ENCODE data around the gene MTCL1. TPM values are rescaled to one million over a fixed set of nuclear protein-coding genes. Genes with fewer than 3 reads are reported as not detected.

MTCL1 gene
- total RNA-seq, 1 donor from 2014 or later, result 59.3 TPM

GRCh38 chr18:8721094-8721669 is 15.8 kb downstream of the MTCL1 start:
- Mint-ChIP-seq H3K4me3 (ENCODE audit: unreplicated experiment) (no peak overlapping the region), H3K27ac (ENCODE audit: unreplicated experiment) (no peak overlapping the region), H3K9me3 (ENCODE audit: unreplicated experiment) (peaks cover 6% of the 10 kb centered on the region), H3K4me1 (ENCODE audit: low read depth, unreplicated experiment) (peaks cover 26% of the 10 kb centered on the region), H3K36me3 (ENCODE audit: low read depth, unreplicated experiment) (peaks cover 27% of the 10 kb centered on the region), H3K27me3 (ENCODE audit: low read depth, unreplicated experiment) (no peaks in the 10 kb centered on the region)
- FAIRE-seq (no peak), DNase-seq (ENCODE audit: low read depth) (no peak)
- H3K4me2 ChIP-seq (ENCODE audit: low read length), result peak overlapping the region; percentile 17
- peaks cover 31% of the 10 kb centered on the region for H3K36me3 ChIP-seq (ENCODE audit: insufficient read depth, low read length)
- peaks cover 83% of the 10 kb centered on the region for H3K79me2 ChIP-seq (ENCODE audit: insufficient read depth, low read length)
- peak overlapping the region; percentile 41 for H3K27ac ChIP-seq (ENCODE audit: low read depth, low read length)
- peaks cover 29% of the 10 kb centered on the region for H4K20me1 ChIP-seq (ENCODE audit: insufficient read depth, low read length)
- TF ChIP-seq, protein P1, sequence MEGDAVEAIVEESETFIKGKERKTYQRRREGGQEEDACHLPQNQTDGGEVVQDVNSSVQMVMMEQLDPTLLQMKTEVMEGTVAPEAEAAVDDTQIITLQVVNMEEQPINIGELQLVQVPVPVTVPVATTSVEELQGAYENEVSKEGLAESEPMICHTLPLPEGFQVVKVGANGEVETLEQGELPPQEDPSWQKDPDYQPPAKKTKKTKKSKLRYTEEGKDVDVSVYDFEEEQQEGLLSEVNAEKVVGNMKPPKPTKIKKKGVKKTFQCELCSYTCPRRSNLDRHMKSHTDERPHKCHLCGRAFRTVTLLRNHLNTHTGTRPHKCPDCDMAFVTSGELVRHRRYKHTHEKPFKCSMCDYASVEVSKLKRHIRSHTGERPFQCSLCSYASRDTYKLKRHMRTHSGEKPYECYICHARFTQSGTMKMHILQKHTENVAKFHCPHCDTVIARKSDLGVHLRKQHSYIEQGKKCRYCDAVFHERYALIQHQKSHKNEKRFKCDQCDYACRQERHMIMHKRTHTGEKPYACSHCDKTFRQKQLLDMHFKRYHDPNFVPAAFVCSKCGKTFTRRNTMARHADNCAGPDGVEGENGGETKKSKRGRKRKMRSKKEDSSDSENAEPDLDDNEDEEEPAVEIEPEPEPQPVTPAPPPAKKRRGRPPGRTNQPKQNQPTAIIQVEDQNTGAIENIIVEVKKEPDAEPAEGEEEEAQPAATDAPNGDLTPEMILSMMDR (IDR thresholded peaks at IDR 0.05; ENCODE audit: insufficient read depth, low read depth, low read length), result no peak
- TF ChIP-seq EZH2 (IDR thresholded peaks at IDR 0.05; ENCODE audit: insufficient read depth, low read length), result no peak
- H3K9ac ChIP-seq (ENCODE audit: low read length), result peak overlapping the region; percentile 16
- H3K9me3 ChIP-seq (ENCODE audit: insufficient read depth, low read depth, low read length), result no peaks in the 10 kb centered on the region
- H3K4me1 ChIP-seq (ENCODE audit: insufficient read depth, low read length), result peaks cover 12% of the 10 kb centered on the region
- no peak overlapping the region for H3K4me3 ChIP-seq (ENCODE audit: insufficient read depth, low read depth, low read length)
- H3K27me3 ChIP-seq (ENCODE audit: insufficient read depth, low read length), result no peaks in the 10 kb centered on the region
- H2AFZ ChIP-seq (ENCODE audit: low read depth, low read length), result no peak overlapping the region

GRCh38 chr18:8721716-8722115 is 16.4 kb downstream of the MTCL1 start:
- Mint-ChIP-seq H3K27ac (ENCODE audit: unreplicated experiment) (peak overlapping the region; percentile 64), H3K9me3 (ENCODE audit: unreplicated experiment) (peaks cover 6% of the 10 kb centered on the region), H3K4me1 (ENCODE audit: low read depth, unreplicated experiment) (peaks cover 26% of the 10 kb centered on the region), H3K36me3 (ENCODE audit: low read depth, unreplicated experiment) (peaks cover 29% of the 10 kb centered on the region), H3K27me3 (ENCODE audit: low read depth, unreplicated experiment) (no peaks in the 10 kb centered on the region), H3K4me3 (ENCODE audit: unreplicated experiment) (peak overlapping the region; percentile 0)
- peaks cover 30% of the 10 kb centered on the region for H3K36me3 ChIP-seq (ENCODE audit: insufficient read depth, low read length)
- DNase-seq (ENCODE audit: low read depth) (peak; percentile 63), FAIRE-seq (no peak)
- peak overlapping the region; percentile 17 for H3K4me2 ChIP-seq (ENCODE audit: low read length)
- H3K4me1 ChIP-seq (ENCODE audit: insufficient read depth, low read length), result peaks cover 12% of the 10 kb centered on the region
- H2AFZ ChIP-seq (ENCODE audit: low read depth, low read length), result no peak overlapping the region
- H3K9me3 ChIP-seq (ENCODE audit: insufficient read depth, low read depth, low read length), result no peaks in the 10 kb centered on the region
- H3K79me2 ChIP-seq (ENCODE audit: insufficient read depth, low read length), result peaks cover 83% of the 10 kb centered on the region
- H3K4me3 ChIP-seq (ENCODE audit: insufficient read depth, low read depth, low read length), result no peak overlapping the region
- peak overlapping the region; percentile 16 for H3K9ac ChIP-seq (ENCODE audit: low read length)
- no peaks in the 10 kb centered on the region for H3K27me3 ChIP-seq (ENCODE audit: insufficient read depth, low read length)
- peak overlapping the region; percentile 41 for H3K27ac ChIP-seq (ENCODE audit: low read depth, low read length)
- H4K20me1 ChIP-seq (ENCODE audit: insufficient read depth, low read length), result peaks cover 24% of the 10 kb centered on the region
- TF ChIP-seq EZH2 (IDR thresholded peaks at IDR 0.05; ENCODE audit: insufficient read depth, low read length), result no peak
- TF ChIP-seq, protein P1 (IDR thresholded peaks at IDR 0.05; ENCODE audit: insufficient read depth, low read depth, low read length), result no peak
